Activated CD4-positive, alpha-beta T cell treated with anti-CD3 and anti-CD28 coated beads, Interleukin-2, amount 10 ng/mL, durations not matched to agents 7 days and 5 days (primary cell): ENCODE measurements around the gene IGFBPL1. TPM values are rescaled to one million over a fixed set of nuclear protein-coding genes. Genes with fewer than 3 reads are reported as not detected.

Experiments used
- CTCF ChIA-PET: fragments of 350-600 bp; sonication (Branson Sonifier 250); formaldehyde crosslinking; loops from one replicate; lab custom pipeline; 2021; ENCODE audit warnings: antibody characterized with exemption; lab: Charles Lee
- POLR2A ChIA-PET: fragments of 350-600 bp; sonication (Branson Sonifier 250); formaldehyde crosslinking; loops from one replicate; lab custom pipeline; 2021; ENCODE audit warnings: antibody characterized with exemption; lab: Charles Lee
- DNase-seq: peaks from one replicate; pipeline ENCODE4 v3.0.0-alpha.2; 2020
- H3K27ac Mint-ChIP-seq: one replicate; pipeline ENCODE4 v1.8.0; 2021; ENCODE audit warnings: mild to moderate bottlenecking, moderate library complexity, mixed read lengths
- H3K27me3 Mint-ChIP-seq: one replicate; pipeline ENCODE4 v1.8.0; 2021; ENCODE audit warnings: mixed read lengths
- H3K36me3 Mint-ChIP-seq: one replicate; pipeline ENCODE4 v1.8.0; 2021; ENCODE audit warnings: low read depth, mixed read lengths
- H3K4me1 Mint-ChIP-seq: one replicate; pipeline ENCODE4 v1.8.0; 2021; ENCODE audit warnings: mixed read lengths
- H3K4me3 Mint-ChIP-seq: one replicate; pipeline ENCODE4 v1.8.0; 2021; ENCODE audit warnings: mild to moderate bottlenecking, moderate library complexity, mixed read lengths
- H3K9me3 Mint-ChIP-seq: one replicate; pipeline ENCODE4 v1.8.0; 2021; ENCODE audit warnings: mixed read lengths
- total RNA-seq, 2 experiments: library from RNA; stranded (reverse); gene quantifications; one replicate each; pipeline ENCODE4 v1.2.3, GENCODE V29; 2021

The IGFBPL1 gene
- total RNA-seq, 2 experiments from 2014 or later = not detected

DNA sequence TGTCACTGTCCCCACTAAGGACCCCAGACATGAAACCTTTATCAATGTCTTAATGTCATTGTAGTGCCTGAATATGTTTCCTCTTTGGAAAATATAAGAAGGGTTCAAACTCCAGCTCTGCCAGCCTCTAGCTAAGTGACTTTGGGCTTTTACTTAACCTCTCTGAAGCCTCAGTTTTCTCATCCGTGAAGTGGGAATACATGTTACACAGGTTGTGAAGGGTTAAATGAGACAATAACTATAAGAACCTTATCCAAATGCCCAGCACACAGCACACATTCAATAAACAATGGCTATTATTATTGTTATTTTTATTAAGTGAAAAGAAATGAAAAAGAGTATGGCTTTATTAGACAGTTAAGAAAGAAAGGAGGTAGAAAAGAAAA lies 15.7 kb upstream of the IGFBPL1 start:
- DNase-seq = no peak
- no peaks in the 10 kb centered on the region for H3K4me1 Mint-ChIP-seq
- H3K36me3 Mint-ChIP-seq = no peaks in the 10 kb centered on the region
- POLR2A ChIA-PET = no interaction called here
- CTCF ChIA-PET = no interaction called here
- H3K9me3 Mint-ChIP-seq = no peaks in the 10 kb centered on the region
- H3K27me3 Mint-ChIP-seq = peaks cover 7% of the 10 kb centered on the region
- H3K4me3 Mint-ChIP-seq = no peak overlapping the region
- H3K27ac Mint-ChIP-seq = no peak overlapping the region

DNA sequence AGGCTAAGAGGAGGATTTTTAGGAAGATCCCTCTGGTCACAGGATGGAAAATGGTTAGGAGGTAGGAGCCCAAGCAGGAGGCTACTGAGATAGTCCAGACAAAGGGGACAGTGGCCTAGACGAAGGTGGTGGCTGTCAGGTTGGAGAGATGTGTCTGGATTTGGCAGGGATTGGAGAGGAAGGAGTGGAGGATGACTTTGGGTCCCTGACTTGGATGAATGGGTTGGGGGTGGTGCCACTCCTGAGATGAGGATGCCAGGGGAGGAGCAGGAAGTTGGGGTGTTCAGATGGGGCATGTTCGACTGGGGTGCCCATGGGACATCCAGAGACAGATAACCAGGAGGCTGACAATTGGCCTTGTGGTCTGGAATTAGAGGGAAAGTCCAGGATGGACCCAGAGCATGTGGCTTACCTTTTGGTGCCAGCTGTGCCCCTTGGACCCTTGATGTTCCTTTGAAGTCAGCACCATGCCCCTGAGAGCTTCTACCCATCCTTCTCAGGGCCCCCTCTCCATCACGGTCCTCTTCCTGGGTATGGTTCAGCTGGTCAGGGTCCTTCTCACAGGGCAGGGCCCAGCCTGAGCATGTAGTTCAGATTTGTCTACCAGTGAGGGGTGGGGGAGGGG lies 15.1 kb upstream of the IGFBPL1 start:
- Mint-ChIP-seq H3K9me3 (no peaks in the 10 kb centered on the region), H3K4me3 (no peak overlapping the region), H3K27ac (no peak overlapping the region), H3K4me1 (no peaks in the 10 kb centered on the region), H3K27me3 (peaks cover 5% of the 10 kb centered on the region), H3K36me3 (no peaks in the 10 kb centered on the region)
- no peak for DNase-seq
- ChIA-PET POLR2A (no interaction called here), CTCF (no interaction called here)

DNA sequence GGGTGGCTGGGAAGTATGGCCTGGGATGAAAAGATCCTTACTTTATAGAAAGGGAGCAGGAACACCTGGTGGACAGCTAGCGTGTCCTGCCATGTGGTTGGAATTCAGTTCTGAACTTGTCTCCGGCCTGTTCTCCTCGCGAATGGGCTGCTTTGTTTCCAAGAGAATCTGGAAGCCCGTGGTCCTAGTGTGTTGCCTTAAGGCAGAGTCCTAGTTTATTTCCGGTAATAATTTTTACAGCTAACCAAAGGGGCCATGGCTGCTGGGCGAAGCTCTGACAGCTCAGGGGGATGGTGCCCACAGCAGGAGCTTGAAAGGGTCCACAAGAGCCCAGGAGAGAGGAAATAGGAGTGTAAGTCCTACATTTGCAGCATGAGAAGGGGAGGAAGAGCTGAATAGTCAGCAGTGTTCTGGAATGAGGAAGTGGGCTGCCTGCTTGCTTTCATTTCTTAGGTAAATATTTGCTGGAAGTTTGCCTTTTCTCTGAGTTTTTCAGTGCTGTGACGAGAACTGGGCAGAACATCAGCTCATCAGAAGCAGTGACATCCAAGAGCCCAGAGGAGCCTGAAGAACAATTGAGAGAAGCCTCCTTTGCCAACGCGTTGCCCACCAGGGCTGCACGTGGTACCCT lies 13.1 kb upstream of the IGFBPL1 start:
- peaks cover 4% of the 10 kb centered on the region for H3K27me3 Mint-ChIP-seq
- H3K27ac Mint-ChIP-seq = no peak overlapping the region
- H3K36me3 Mint-ChIP-seq = no peaks in the 10 kb centered on the region
- ChIA-PET POLR2A (no interaction called here), CTCF (no interaction called here)
- DNase-seq = no peak
- no peaks in the 10 kb centered on the region for H3K9me3 Mint-ChIP-seq
- H3K4me1 Mint-ChIP-seq = no peaks in the 10 kb centered on the region
- no peak overlapping the region for H3K4me3 Mint-ChIP-seq

DNA sequence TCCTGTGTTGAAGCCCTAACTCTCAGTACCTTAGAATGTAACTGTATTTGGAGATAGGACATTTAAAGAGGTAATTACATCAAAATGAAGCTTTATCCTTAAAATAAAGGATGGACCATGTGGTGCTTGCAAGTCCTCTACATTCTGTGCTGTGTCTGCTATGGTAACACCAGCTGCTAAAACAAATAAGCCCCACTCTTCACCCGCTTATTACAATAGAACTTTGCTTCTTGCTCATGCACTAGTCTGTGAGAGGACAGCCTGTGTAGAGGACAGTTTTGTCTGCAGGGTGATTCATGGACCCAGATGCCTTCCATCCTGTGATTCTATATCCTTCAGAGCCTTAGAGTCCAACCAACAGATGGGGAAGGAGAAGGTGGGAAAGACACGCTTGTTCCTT lies 12.5 kb upstream of the IGFBPL1 start:
- no peak for DNase-seq
- H3K9me3 Mint-ChIP-seq = no peaks in the 10 kb centered on the region
- ChIA-PET POLR2A (no interaction called here), CTCF (no interaction called here)
- no peak overlapping the region for H3K4me3 Mint-ChIP-seq
- H3K27ac Mint-ChIP-seq = no peak overlapping the region
- H3K27me3 Mint-ChIP-seq = peaks cover 4% of the 10 kb centered on the region
- no peaks in the 10 kb centered on the region for H3K4me1 Mint-ChIP-seq
- H3K36me3 Mint-ChIP-seq = no peaks in the 10 kb centered on the region

DNA sequence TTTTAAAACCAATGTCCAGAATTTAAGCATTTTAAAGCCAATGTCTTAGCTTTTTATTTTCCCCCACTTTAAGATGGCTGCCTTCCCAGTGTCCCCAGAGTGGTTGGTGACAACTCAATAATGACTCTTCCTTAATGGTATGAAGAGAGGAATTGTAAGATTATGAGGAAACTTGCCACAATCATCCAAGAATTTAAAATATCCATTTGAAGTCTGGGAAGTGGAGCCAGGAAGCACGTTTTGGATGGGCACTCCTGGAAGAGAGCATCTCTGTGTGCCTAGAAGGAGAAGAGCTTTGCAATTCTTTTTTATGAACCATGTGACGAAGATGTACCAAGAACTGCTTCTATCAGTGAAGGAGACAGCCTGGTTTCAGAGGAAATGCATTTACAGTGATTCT lies 11.3 kb upstream of the IGFBPL1 start:
- no peaks in the 10 kb centered on the region for H3K36me3 Mint-ChIP-seq
- H3K4me3 Mint-ChIP-seq = no peak overlapping the region
- CTCF ChIA-PET = no interaction called here
- H3K4me1 Mint-ChIP-seq = peaks cover 6% of the 10 kb centered on the region
- no peak overlapping the region for H3K27ac Mint-ChIP-seq
- POLR2A ChIA-PET = no interaction called here
- DNase-seq = no peak
- H3K27me3 Mint-ChIP-seq = peaks cover 4% of the 10 kb centered on the region
- no peaks in the 10 kb centered on the region for H3K9me3 Mint-ChIP-seq

DNA sequence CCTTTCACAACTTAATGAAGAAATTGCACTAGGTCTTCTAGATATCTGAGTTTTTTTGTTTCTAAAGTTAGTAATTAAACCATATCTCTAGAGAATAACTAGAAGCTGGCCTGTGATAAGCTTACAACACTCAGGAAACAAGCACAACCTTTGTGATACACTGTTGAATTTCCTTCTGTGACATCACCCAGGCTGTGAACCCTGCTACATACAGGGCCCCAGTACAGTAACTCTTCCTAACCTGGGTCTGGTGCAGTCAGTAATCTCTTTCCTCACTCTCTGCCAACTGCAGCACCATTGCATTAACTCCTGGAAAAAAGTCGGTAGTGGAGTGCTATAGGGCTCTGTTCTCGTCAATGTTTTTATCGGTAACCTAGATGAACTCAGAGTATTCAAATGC lies 10.6 kb upstream of the IGFBPL1 start:
- ChIA-PET CTCF (no interaction called here), POLR2A (no interaction called here)
- peaks cover 7% of the 10 kb centered on the region for H3K27me3 Mint-ChIP-seq
- no peaks in the 10 kb centered on the region for H3K36me3 Mint-ChIP-seq
- peaks cover 6% of the 10 kb centered on the region for H3K4me1 Mint-ChIP-seq
- no peaks in the 10 kb centered on the region for H3K9me3 Mint-ChIP-seq
- DNase-seq = no peak
- no peak overlapping the region for H3K4me3 Mint-ChIP-seq
- no peak overlapping the region for H3K27ac Mint-ChIP-seq

DNA sequence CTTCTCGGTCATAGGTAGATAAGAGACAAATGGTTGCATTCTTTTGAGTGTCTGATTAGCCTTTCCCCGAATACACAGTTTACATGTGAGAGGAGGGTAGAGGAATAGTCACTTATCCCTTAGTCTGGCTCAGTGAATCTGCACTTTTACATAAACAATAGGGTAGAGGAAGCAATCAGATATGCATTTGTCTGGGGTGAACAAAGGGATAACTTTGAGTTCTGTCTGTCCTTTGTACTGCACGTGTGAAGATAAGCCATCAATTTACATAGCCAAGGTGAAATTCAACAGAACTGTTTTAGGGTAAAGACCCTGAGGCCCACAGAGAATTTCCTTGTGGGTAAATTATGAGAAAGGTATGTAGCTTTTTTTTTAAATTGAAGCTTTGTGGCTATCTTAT lies 10.1 kb upstream of the IGFBPL1 start:
- H3K27me3 Mint-ChIP-seq = peaks cover 7% of the 10 kb centered on the region
- no peak for DNase-seq
- CTCF ChIA-PET = no interaction called here
- no peak overlapping the region for H3K27ac Mint-ChIP-seq
- no peaks in the 10 kb centered on the region for H3K36me3 Mint-ChIP-seq
- POLR2A ChIA-PET = no interaction called here
- no peak overlapping the region for H3K4me3 Mint-ChIP-seq
- no peaks in the 10 kb centered on the region for H3K9me3 Mint-ChIP-seq
- peaks cover 6% of the 10 kb centered on the region for H3K4me1 Mint-ChIP-seq

DNA sequence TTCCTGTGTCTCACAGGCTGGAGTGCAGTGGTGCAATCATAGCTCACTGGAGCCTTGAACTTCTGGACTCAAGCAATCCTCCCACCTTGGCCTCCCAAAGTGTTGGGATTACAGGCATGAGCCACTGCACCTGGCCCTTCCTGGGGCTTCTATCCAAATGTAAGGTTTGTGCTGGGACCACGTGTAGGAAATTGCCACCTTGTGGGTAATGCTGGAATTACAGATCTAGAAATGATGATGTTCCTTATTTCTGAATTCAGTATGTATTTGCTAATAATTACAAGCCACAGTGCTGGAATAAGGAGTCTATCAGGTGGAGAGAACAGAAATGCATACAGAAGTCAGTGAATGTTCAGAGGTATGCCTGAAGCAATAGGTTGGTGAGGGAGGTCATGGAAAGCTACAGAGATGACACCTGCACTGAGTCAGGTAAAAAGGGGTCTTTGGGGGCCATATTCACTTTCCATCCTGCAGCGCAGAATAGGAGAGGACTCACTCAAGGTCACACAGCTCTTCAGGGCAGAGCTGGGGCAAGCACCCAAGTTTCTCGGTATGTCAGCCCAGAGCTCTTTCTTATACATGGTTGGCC lies 8.8 kb upstream of the IGFBPL1 start:
- Mint-ChIP-seq H3K27ac (no peak overlapping the region), H3K4me1 (peaks cover 6% of the 10 kb centered on the region), H3K27me3 (peaks cover 6% of the 10 kb centered on the region), H3K4me3 (no peak overlapping the region), H3K9me3 (no peaks in the 10 kb centered on the region), H3K36me3 (no peaks in the 10 kb centered on the region)
- DNase-seq = no peak
- CTCF ChIA-PET = no interaction called here
- POLR2A ChIA-PET = no interaction called here

DNA sequence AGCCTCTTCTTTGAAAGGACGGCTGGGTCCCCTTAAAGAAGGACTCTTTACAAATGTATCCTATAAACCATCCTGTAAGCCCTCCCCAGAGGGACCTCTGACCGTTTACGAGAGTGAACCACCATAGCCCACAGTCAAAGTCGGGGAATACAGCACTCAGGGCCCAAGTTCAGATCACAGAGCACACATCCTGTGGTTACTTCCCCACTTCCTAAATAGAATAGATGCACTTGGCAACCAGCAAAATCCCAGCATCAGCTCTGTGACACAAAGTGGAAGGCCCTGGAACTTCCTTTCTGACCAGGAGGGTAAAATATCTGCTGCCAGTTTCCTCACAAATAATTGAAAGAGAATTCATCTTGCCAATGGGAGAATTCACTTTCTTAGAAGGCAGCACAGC lies 6.9 kb upstream of the IGFBPL1 start:
- H3K27me3 Mint-ChIP-seq = peaks cover 11% of the 10 kb centered on the region
- no peak for DNase-seq
- CTCF ChIA-PET = no interaction called here
- no peaks in the 10 kb centered on the region for H3K36me3 Mint-ChIP-seq
- H3K27ac Mint-ChIP-seq = no peak overlapping the region
- H3K4me1 Mint-ChIP-seq = peaks cover 6% of the 10 kb centered on the region
- H3K9me3 Mint-ChIP-seq = no peaks in the 10 kb centered on the region
- H3K4me3 Mint-ChIP-seq = no peak overlapping the region
- POLR2A ChIA-PET = no interaction called here

DNA sequence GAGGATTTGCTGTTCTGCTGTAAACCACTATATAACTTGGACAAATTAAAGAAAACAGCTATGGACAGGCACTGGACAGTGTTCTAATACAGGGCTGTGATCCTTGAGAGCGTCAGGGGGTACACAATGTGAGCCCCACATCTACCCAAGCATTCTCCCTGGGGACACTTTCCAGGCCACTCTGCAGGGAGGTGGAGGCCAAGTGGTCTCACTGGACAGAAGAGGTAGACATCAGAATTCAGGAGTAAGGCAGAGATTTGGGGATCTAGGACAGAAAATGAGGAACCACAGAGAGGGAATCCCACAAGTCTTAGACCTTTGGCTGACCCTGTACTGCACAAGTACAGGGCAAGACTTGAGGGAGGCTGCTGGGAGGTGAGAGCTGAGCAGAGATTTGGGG lies 3.8 kb upstream of the IGFBPL1 start:
- ChIA-PET POLR2A (no interaction called here), CTCF (no interaction called here)
- H3K4me3 Mint-ChIP-seq = no peak overlapping the region

DNA sequence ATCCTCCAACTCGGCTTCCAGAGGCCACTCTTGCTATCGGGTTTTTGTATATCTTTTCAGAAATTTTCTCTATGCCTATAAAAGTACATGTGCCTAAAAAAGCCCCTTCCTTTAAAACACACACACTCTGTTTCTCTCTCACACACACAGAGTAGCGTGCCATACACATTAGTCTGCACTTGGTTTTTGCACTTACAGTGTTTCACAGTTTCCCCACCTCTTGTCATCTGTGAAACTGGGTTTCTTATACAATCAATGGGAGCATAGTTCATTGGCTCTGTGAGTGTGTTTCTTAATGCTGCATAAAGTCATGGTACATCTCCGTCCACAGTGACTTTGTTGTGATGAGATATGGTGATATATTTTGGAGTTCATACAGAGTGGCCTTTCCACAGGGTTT lies 664 bp upstream of the IGFBPL1 start:
- H3K4me3 Mint-ChIP-seq = no peak overlapping the region
- H3K9me3 Mint-ChIP-seq = no peaks in the 10 kb centered on the region
- peaks cover 42% of the 10 kb centered on the region for H3K27me3 Mint-ChIP-seq
- POLR2A ChIA-PET = no interaction called here
- H3K27ac Mint-ChIP-seq = no peak overlapping the region
- H3K36me3 Mint-ChIP-seq = no peaks in the 10 kb centered on the region
- H3K4me1 Mint-ChIP-seq = peaks cover 6% of the 10 kb centered on the region
- no peak for DNase-seq
- CTCF ChIA-PET = no interaction called here

More for the DNA sequence above, 3.8 kb upstream of the IGFBPL1 start:
- Mint-ChIP-seq H3K27ac (no peak overlapping the region), H3K9me3 (no peaks in the 10 kb centered on the region), H3K36me3 (no peaks in the 10 kb centered on the region), H3K4me1 (peaks cover 12% of the 10 kb centered on the region), H3K27me3 (peaks cover 28% of the 10 kb centered on the region)
- no peak for DNase-seq

DNA sequence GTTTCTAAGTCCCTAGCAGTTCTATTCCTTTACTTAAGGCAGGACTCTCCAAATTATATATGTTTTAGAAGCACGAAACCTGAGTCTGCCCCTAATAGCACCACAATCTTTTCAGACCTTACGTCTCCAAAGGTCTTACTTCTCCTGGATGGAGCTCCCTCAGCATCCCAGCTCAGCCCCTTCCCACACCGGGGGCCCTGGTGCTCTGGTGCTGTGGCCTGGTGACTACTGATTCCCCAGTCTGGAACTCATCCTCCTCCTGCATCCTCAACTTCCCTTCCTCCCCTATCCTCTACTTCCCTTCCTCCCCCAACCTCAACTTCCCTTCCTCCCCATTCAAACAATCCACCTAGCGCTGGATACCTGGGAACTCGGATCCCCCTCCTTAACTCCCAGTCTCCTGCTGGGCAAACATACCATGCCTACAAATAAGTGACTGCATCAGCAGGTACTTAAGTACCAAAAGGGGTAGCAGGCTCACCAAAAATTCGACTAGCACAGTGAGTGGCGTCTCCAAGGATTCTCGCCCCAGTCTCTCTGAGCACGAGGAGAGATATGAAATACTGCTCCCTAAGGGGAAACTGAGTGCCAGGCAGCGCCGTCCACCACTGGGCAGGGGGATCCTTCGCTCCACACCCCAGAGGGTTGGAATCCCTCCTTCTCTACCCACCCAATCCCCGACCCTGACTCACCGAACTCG lies 831 bp downstream of the IGFBPL1 start:
- H3K9me3 Mint-ChIP-seq = no peaks in the 10 kb centered on the region
- peaks cover 6% of the 10 kb centered on the region for H3K4me1 Mint-ChIP-seq
- peaks cover 42% of the 10 kb centered on the region for H3K27me3 Mint-ChIP-seq
- no peak overlapping the region for H3K4me3 Mint-ChIP-seq
- ChIA-PET POLR2A (no interaction called here), CTCF (no interaction called here)
- H3K36me3 Mint-ChIP-seq = no peaks in the 10 kb centered on the region
- DNase-seq = no peak
- no peak overlapping the region for H3K27ac Mint-ChIP-seq

DNA sequence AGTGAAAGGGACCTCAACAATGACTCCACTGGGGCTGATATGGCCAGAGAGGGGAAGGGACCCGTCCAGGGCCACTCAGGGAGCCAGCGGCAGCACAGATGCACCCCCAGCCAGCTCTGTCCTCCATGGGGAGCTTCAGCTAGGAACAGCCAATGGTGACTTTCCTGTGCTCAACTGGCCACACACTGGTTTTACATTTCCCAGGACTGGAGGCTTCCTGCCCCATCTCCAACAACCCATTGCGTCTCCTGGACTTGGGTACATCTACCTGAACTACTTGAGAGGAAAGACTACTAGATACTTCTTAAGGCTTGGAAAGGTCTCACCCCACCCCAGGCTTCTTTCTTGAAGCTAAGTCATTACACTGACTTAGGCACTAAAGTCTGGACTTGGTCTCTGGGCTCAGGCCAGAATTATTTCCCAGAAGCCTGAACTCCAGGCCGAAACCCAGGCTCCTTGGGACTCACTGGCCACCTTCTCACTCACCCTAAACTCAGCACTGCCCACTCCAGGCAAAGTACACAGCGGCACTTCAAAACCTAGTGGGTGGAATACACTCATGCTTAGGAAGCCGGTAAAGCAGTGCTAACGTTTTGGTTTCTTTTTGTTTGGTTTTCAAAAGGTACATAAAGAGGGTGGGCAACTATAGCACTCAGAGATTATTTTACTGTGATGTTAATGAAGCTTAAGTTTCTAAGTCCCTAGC lies 1.5 kb downstream of the IGFBPL1 start:
- no peaks in the 10 kb centered on the region for H3K9me3 Mint-ChIP-seq
- peaks cover 39% of the 10 kb centered on the region for H3K27me3 Mint-ChIP-seq
- CTCF ChIA-PET = no interaction called here
- no peak for DNase-seq
- POLR2A ChIA-PET = no interaction called here
- no peaks in the 10 kb centered on the region for H3K36me3 Mint-ChIP-seq
- H3K4me3 Mint-ChIP-seq = no peak overlapping the region
- peaks cover 6% of the 10 kb centered on the region for H3K4me1 Mint-ChIP-seq
- H3K27ac Mint-ChIP-seq = no peak overlapping the region
